ENCODE data around the gene SPINK8. TPM values are rescaled to one million over a fixed set of nuclear protein-coding genes. Genes with fewer than 3 reads are reported as not detected.

SPINK8 gene
- total RNA-seq, 1 donor from 2014 or later: not detected

DNA sequence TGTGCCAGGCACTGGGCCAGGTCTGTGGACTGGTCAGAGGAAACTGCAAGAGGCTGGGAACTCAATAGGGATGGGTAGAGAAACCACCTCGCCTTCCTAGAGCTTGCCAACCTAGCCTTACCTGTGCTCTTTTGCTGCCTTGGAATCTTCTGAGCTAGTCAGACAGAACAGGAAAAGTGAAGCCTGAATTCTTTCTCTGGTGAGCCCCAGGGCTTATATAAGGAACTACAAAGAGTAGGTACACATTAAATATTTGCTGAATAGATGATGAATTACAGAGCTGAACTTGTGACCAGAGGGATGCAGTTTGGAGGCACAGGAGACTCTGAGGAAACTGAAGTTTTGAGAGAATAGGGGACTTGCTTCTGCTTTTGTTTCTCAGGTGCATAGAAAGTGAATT is 23.0 kb upstream of the SPINK8 start:
- H2AFZ ChIP-seq (replicated peaks): no peak overlapping the region
- no peaks in the 10 kb centered on the region for H3K4me1 Mint-ChIP-seq
- TF ChIP-seq EZH2 (IDR thresholded peaks at IDR 0.05) (no peak), EZH2phosphoT487 (IDR thresholded peaks at IDR 0.05) (no peak)
- TF ChIP-seq, protein P1, sequence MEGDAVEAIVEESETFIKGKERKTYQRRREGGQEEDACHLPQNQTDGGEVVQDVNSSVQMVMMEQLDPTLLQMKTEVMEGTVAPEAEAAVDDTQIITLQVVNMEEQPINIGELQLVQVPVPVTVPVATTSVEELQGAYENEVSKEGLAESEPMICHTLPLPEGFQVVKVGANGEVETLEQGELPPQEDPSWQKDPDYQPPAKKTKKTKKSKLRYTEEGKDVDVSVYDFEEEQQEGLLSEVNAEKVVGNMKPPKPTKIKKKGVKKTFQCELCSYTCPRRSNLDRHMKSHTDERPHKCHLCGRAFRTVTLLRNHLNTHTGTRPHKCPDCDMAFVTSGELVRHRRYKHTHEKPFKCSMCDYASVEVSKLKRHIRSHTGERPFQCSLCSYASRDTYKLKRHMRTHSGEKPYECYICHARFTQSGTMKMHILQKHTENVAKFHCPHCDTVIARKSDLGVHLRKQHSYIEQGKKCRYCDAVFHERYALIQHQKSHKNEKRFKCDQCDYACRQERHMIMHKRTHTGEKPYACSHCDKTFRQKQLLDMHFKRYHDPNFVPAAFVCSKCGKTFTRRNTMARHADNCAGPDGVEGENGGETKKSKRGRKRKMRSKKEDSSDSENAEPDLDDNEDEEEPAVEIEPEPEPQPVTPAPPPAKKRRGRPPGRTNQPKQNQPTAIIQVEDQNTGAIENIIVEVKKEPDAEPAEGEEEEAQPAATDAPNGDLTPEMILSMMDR (IDR thresholded peaks at IDR 0.05): no peak
- H3K27ac Mint-ChIP-seq: no peak overlapping the region
- peaks cover 11% of the 10 kb centered on the region for H3K27me3 Mint-ChIP-seq (ENCODE audit: insufficient read depth, low read depth)
- H3K4me2 ChIP-seq: no peak overlapping the region
- peaks cover 14% of the 10 kb centered on the region for H3K27me3 ChIP-seq
- no peaks in the 10 kb centered on the region for H3K79me2 ChIP-seq (ENCODE audit: low read depth)
- no peak overlapping the region for H3K9ac ChIP-seq
- no peak for DNase-seq (ENCODE audit: low spot score)
- no peaks in the 10 kb centered on the region for H3K36me3 ChIP-seq
- no peaks in the 10 kb centered on the region for H4K20me1 ChIP-seq (ENCODE audit: low read depth)
- no peak overlapping the region for H3K4me3 Mint-ChIP-seq
- peaks cover 4% of the 10 kb centered on the region for H3K9me3 ChIP-seq (ENCODE audit: low read depth)
- no peaks in the 10 kb centered on the region for H3F3A ChIP-seq (ENCODE audit: low read depth)
- no peaks in the 10 kb centered on the region for H3K36me3 Mint-ChIP-seq
- H3K9me3 Mint-ChIP-seq: peaks cover 10% of the 10 kb centered on the region
- no peaks in the 10 kb centered on the region for H3K4me1 ChIP-seq
- H3K27ac ChIP-seq: no peak overlapping the region
- no peak overlapping the region for H3K4me3 ChIP-seq

DNA sequence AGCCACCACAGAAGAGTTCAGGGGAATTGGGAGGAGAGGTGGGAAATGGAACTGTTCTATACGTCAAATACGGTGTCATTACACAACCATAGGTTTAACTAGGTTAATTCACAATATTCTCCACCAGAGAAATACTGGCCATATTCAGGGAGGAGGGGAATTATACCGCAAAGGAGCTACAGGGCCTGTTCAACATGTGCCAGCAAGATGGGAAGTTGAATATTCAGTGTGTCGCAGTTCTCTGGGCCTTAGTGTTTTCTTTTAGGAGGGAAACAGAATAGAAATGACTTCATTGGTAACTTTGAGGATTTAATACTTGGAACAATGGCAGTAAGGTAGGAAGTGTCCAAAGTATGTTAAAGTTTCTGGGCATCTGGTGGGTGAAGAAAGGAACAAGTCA is 20.5 kb upstream of the SPINK8 start:
- H4K20me1 ChIP-seq (ENCODE audit: low read depth): no peaks in the 10 kb centered on the region
- no peaks in the 10 kb centered on the region for H3K36me3 Mint-ChIP-seq
- TF ChIP-seq EZH2phosphoT487 (IDR thresholded peaks at IDR 0.05): no peak
- TF ChIP-seq EZH2 (IDR thresholded peaks at IDR 0.05): no peak
- TF ChIP-seq, protein P1 (IDR thresholded peaks at IDR 0.05): no peak
- H3K36me3 ChIP-seq: no peaks in the 10 kb centered on the region
- peaks cover 11% of the 10 kb centered on the region for H3K27me3 Mint-ChIP-seq (ENCODE audit: insufficient read depth, low read depth)
- H3K27ac ChIP-seq: no peak overlapping the region
- H3K27ac Mint-ChIP-seq: no peak overlapping the region
- no peaks in the 10 kb centered on the region for H3K9me3 ChIP-seq (ENCODE audit: low read depth)
- H3K4me2 ChIP-seq: no peak overlapping the region
- H3K4me3 ChIP-seq: no peak overlapping the region
- H3K4me1 ChIP-seq: no peaks in the 10 kb centered on the region
- no peak overlapping the region for H3K9ac ChIP-seq
- DNase-seq (ENCODE audit: low spot score): no peak
- no peaks in the 10 kb centered on the region for H3K4me1 Mint-ChIP-seq
- H3K79me2 ChIP-seq (ENCODE audit: low read depth): no peaks in the 10 kb centered on the region
- H2AFZ ChIP-seq (replicated peaks): no peak overlapping the region
- no peak overlapping the region for H3K4me3 Mint-ChIP-seq
- H3F3A ChIP-seq (ENCODE audit: low read depth): no peaks in the 10 kb centered on the region
- H3K27me3 ChIP-seq: peaks cover 14% of the 10 kb centered on the region
- peaks cover 3% of the 10 kb centered on the region for H3K9me3 Mint-ChIP-seq

DNA sequence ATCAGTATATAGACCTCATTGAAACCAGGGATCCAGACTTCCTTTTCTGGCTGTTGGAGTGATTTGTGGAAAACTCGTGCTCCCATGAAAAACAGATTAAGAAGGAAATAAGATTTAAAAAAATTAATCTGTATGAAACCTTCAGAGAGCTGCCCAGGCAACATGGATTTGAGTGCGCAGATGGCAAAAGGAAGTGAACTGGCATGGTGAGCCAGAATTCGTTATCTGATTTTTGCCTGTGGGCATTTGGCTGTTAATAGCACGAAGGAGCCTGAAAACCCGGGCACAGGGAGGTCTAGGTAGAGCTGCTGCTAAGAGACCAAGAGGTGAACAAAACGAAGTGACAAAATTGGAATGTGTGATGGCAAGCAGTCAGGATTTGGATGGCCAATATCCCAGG is 19.1 kb upstream of the SPINK8 start:
- Histone ChIP-seq H4K20me1 (ENCODE audit: low read depth) (no peaks in the 10 kb centered on the region), H2AFZ (replicated peaks) (no peak overlapping the region), H3K4me2 (no peak overlapping the region), H3K4me1 (no peaks in the 10 kb centered on the region), H3K4me3 (no peak overlapping the region), H3K9me3 (ENCODE audit: low read depth) (no peaks in the 10 kb centered on the region), H3K27ac (no peak overlapping the region), H3F3A (ENCODE audit: low read depth) (no peaks in the 10 kb centered on the region), H3K36me3 (no peaks in the 10 kb centered on the region), H3K9ac (no peak overlapping the region), H3K79me2 (ENCODE audit: low read depth) (no peaks in the 10 kb centered on the region), H3K27me3 (peaks cover 14% of the 10 kb centered on the region)
- no peak for TF ChIP-seq EZH2phosphoT487 (IDR thresholded peaks at IDR 0.05)
- TF ChIP-seq, protein P1 (IDR thresholded peaks at IDR 0.05): no peak
- no peak for TF ChIP-seq EZH2 (IDR thresholded peaks at IDR 0.05)
- peaks cover 9% of the 10 kb centered on the region for H3K27me3 Mint-ChIP-seq (ENCODE audit: insufficient read depth, low read depth)
- DNase-seq (ENCODE audit: low spot score): no peak
- H3K36me3 Mint-ChIP-seq: no peaks in the 10 kb centered on the region
- peaks cover 3% of the 10 kb centered on the region for H3K9me3 Mint-ChIP-seq
- H3K27ac Mint-ChIP-seq: no peak overlapping the region
- no peak overlapping the region for H3K4me3 Mint-ChIP-seq
- no peaks in the 10 kb centered on the region for H3K4me1 Mint-ChIP-seq
